Transverse colon (tissue), 4 donors: Measurements from ENCODE around the gene STAT5B. TPM values are rescaled to one million over a fixed set of nuclear protein-coding genes. Genes with fewer than 3 reads are reported as not detected.
A peak's percentile ranks its signal among the peaks of the same experiment; 100 is the strongest.

ENCODE experiments used
- DNase-seq: peaks from one replicate; pipeline ENCODE4 v3.0.0-alpha.2; 2019
- H3K27ac ChIP-seq, 4 donors: fragments of 200-600 bp; sonication (generic); 2 replicates each; pipeline ENCODE4 v1.5.1; 2016 to 2018; ENCODE audit warnings: inconsistent platforms in 4 of 4
- H3K27me3 ChIP-seq: fragments of 200-600 bp; sonication (generic); 2 replicates; pipeline ENCODE4 v1.5.1; 2017; ENCODE audit warnings: inconsistent platforms
- H3K36me3 ChIP-seq, 4 donors: fragments of 200-600 bp; sonication (generic); 2 replicates each; pipeline ENCODE4 v1.5.1; 2017 to 2019; ENCODE audit warnings: inconsistent platforms in 4 of 4
- H3K4me1 ChIP-seq, 4 donors: fragments of 200-600 bp; sonication (generic); 2 replicates each; pipeline ENCODE4 v1.5.1; 2017 to 2020; ENCODE audit warnings: inconsistent platforms in 4 of 4
- H3K4me3 ChIP-seq, 4 donors: fragments of 200-600 bp; sonication (generic); 1 replicate in 1 of 4; 2 replicates in 3 of 4; pipeline versions ENCODE4 v1.5.1 to v1.6.1; 2017 to 2019; ENCODE audit warnings: inconsistent platforms in 4 of 4
- H3K9me3 ChIP-seq, 2 donors: fragments of 200-600 bp; sonication (generic); 2 replicates each; pipeline ENCODE4 v1.5.1; 2017 to 2019; ENCODE audit warnings: inconsistent platforms in 2 of 2
- CTCF ChIP-seq, 5 experiments: fragments of 200-600 bp in 3 of 5; fragments of 450-650 bp in 2 of 5; sonication (generic) in 3 of 5; IDR thresholded peaks; 1 replicate in 2 of 5; 2 replicates in 3 of 5; pipeline ENCODE4 v1.5.1; 2016 to 2017; ENCODE audit warnings: antibody characterized with exemption in 5 of 5, inconsistent platforms in 3 of 5, mild to moderate bottlenecking in 2 of 5, moderate library complexity in 1 of 5
- EP300 ChIP-seq: sonication (generic); formaldehyde crosslinking; IDR thresholded peaks from one replicate; pipeline ENCODE4 v1.6.1; 2017; ENCODE audit warnings: antibody characterized with exemption, low read depth
- POLR2A ChIP-seq: fragments of 450-650 bp; IDR thresholded peaks from one replicate; pipeline ENCODE4 v1.6.1; 2016; ENCODE audit warnings: antibody characterized with exemption, mild to moderate bottlenecking, moderate library complexity
- POLR2AphosphoS5 ChIP-seq, 3 donors: sonication (generic); formaldehyde crosslinking; IDR thresholded peaks; one replicate each; pipeline ENCODE4 v1.6.1; 2016; ENCODE audit warnings: antibody characterized with exemption in 3 of 3
- WGBS, 2 donors: methylation state at CpG; one replicate each; pipeline ENCODE4 v1.1.5; 2018; ENCODE audit warnings: low coverage in 1 of 2; 5-methylcytosine and 5-hydroxymethylcytosine counted together
- in situ Hi-C, 4 donors: fragments of 200-750 bp; cut with MboI; loops; one replicate each; pipeline versions ENCODE4 v1.15.0 to v1.15.1; 2017; ENCODE audit warnings: low sequenced_read_pairs in 3 of 4, low pct_ligation_motif_present in 1 of 4, low pct_unique_long_range_greater_than_20kb in 1 of 4
- intact Hi-C: fragments of 100-400 bp; cut with DNase I; formaldehyde crosslinking; loops from one replicate; pipeline ENCODE4 v1.15.1; 2023; ENCODE audit warnings: low total_unique reads
- total RNA-seq, 4 donors: library from RNA; depleted of rRNA; stranded (reverse); fragments of >200 nt; gene quantifications; one replicate each; pipeline ENCODE4 v1.1.0, GENCODE V29; 2016

STAT5B gene
- total RNA-seq, 4 donors from 2014 or later = 51.3 to 151 (median 79.1) TPM

- DNase-seq = no peak
- whole genome bisulfite sequencing, 2 donors = 85 to 95% methylated on average over 6 of the region's 6 CpGs
- no peaks in the 10 kb centered on the region for H3K27me3 ChIP-seq
- TF ChIP-seq EP300 (no peak), POLR2AphosphoS5 (IDR thresholded peaks at IDR 0.05) (no peak), POLR2A (no peak), CTCF (IDR thresholded peaks at IDR 0.05) (no peak)
- no peak overlapping the region for H3K27ac ChIP-seq
- in situ Hi-C loops (no loop called here), intact Hi-C loops (no loop called here)
- peaks cover 0 to 17% (median 5%) of the 10 kb centered on the region in 4 donors for H3K4me1 ChIP-seq
- no peak overlapping the region for H3K4me3 ChIP-seq
- H3K36me3 ChIP-seq = no peaks in the 10 kb centered on the region
- no peaks in the 10 kb centered on the region for H3K9me3 ChIP-seq
Measured at GRCh38 chr17:42260318-42260717, 15.9 kb downstream of the STAT5B start.

- TF ChIP-seq CTCF (IDR thresholded peaks at IDR 0.05) (no peak), POLR2AphosphoS5 (IDR thresholded peaks at IDR 0.05) (no peak), EP300 (no peak), POLR2A (no peak)
- intact Hi-C loops (no loop called here), in situ Hi-C loops (no loop called here)
- H3K9me3 ChIP-seq = no peaks in the 10 kb centered on the region
- H3K4me3 ChIP-seq = no peak overlapping the region
- 86 to 94% methylated on average over 4 to 8 of the region's 8 CpGs for WGBS, 2 donors
- peaks cover 0 to 54% (median 15%) of the 10 kb centered on the region in 4 donors for H3K4me1 ChIP-seq
- H3K27ac ChIP-seq = peak overlapping the region in 2 of 4 donors; percentile 13 to 17
- DNase-seq = no peak
- no peaks in the 10 kb centered on the region for H3K27me3 ChIP-seq
- no peaks in the 10 kb centered on the region for H3K36me3 ChIP-seq
Measured at GRCh38 chr17:42255445-42255844, 20.7 kb downstream of the STAT5B start.

- DNase-seq = no peak
- H3K36me3 ChIP-seq = no peaks in the 10 kb centered on the region
- no peak overlapping the region for H3K4me3 ChIP-seq
- in situ Hi-C loops (no loop called here), intact Hi-C loops (no loop called here)
- no peaks in the 10 kb centered on the region for H3K27me3 ChIP-seq
- H3K9me3 ChIP-seq = no peaks in the 10 kb centered on the region
- TF ChIP-seq EP300 = no peak
- H3K4me1 ChIP-seq = peaks cover 3 to 70% (median 25%) of the 10 kb centered on the region in 4 donors
- peak overlapping the region in 3 of 4 donors; percentile 14 to 42 (median 18) for H3K27ac ChIP-seq
- WGBS, 2 donors = 95 to 96% methylated on average over 5 of the region's 5 CpGs
Measured at GRCh38 chr17:42253578-42253977, 22.6 kb downstream of the STAT5B start.

GRCh38 chr17:42252597-42253550 is 23.3 kb downstream of the STAT5B start:
- no peaks in the 10 kb centered on the region for H3K27me3 ChIP-seq
- 35% methylated on average over 4 of the region's 4 CpGs for WGBS, 2 donors
- no peaks in the 10 kb centered on the region for H3K9me3 ChIP-seq
- no peak for DNase-seq
- in situ Hi-C loops = no loop called here
- no peak overlapping the region for H3K4me3 ChIP-seq
- H3K36me3 ChIP-seq = no peaks in the 10 kb centered on the region
- H3K27ac ChIP-seq = peak overlapping the region in 3 of 4 donors; percentile 14 to 42 (median 18)
- peaks cover 3 to 71% (median 23%) of the 10 kb centered on the region in 4 donors for H3K4me1 ChIP-seq
- TF ChIP-seq EP300 (no peak), POLR2A (no peak), CTCF (IDR thresholded peaks at IDR 0.05) (no peak), POLR2AphosphoS5 (IDR thresholded peaks at IDR 0.05) (no peak)
- intact Hi-C loops = no loop called here
